HG03378 (cell line): ENCODE results near the gene ZFHX3.

Source experiments
- ATAC-seq: cut with Tn5 transposase; IDR thresholded peaks from one replicate; pipeline ENCODE4 v1.9.1; 2021; ENCODE audit warnings: mild to moderate bottlenecking, moderate library complexity; ENCODE audit not compliant: unreplicated experiment

ZFHX3 gene

GRCh38 chr16:72936408-72936807 is 111.5 kb downstream of the ZFHX3 start:
- ATAC-seq, result no peak

- ATAC-seq, result no peak
These were observed 112.0 kb downstream of the ZFHX3 start for GRCh38 chr16:72935896-72936295.

- no peak for ATAC-seq
These were observed 113.1 kb downstream of the ZFHX3 start for GRCh38 chr16:72934636-72935403.

GRCh38 chr16:72932677-72933335 is 115.1 kb downstream of the ZFHX3 start:
- ATAC-seq, result no peak

- no peak for ATAC-seq
These were observed 115.9 kb downstream of the ZFHX3 start for GRCh38 chr16:72932050-72932449.

- ATAC-seq, result no peak
These were observed 117.5 kb downstream of the ZFHX3 start for GRCh38 chr16:72930396-72930795.

GRCh38 chr16:72928090-72928981 is 119.6 kb downstream of the ZFHX3 start:
- no peak for ATAC-seq

- ATAC-seq, result no peak
These were observed 120.5 kb downstream of the ZFHX3 start for GRCh38 chr16:72927199-72928089.

GRCh38 chr16:72926177-72927070 is 121.5 kb downstream of the ZFHX3 start:
- ATAC-seq, result no peak

- no peak for ATAC-seq
These were observed 122.3 kb downstream of the ZFHX3 start for GRCh38 chr16:72925631-72925979.

GRCh38 chr16:72924927-72925630 is 122.8 kb downstream of the ZFHX3 start:
- ATAC-seq, result no peak

- no peak for ATAC-seq
These were observed 123.4 kb downstream of the ZFHX3 start for GRCh38 chr16:72924537-72924926.

- no peak for ATAC-seq
These were observed 124.2 kb downstream of the ZFHX3 start for GRCh38 chr16:72923757-72924156.

GRCh38 chr16:72922714-72923113 is 125.2 kb downstream of the ZFHX3 start:
- ATAC-seq, result no peak

- no peak for ATAC-seq
These were observed 126.3 kb downstream of the ZFHX3 start for GRCh38 chr16:72921620-72922019.

GRCh38 chr16:72921106-72921505 is 126.8 kb downstream of the ZFHX3 start:
- no peak for ATAC-seq

- ATAC-seq, result no peak
These were observed 130.9 kb downstream of the ZFHX3 start for GRCh38 chr16:72917051-72917450.

- no peak for ATAC-seq
These were observed 132.6 kb downstream of the ZFHX3 start for GRCh38 chr16:72915331-72915730.

GRCh38 chr16:72913551-72913950 is 134.4 kb downstream of the ZFHX3 start:
- no peak for ATAC-seq
